Erythroblast (primary cell): ENCODE measurements around the gene RBM28.

Experiments used
- GATA1 ChIP-seq: IDR thresholded peaks from 2 replicates; pipeline ENCODE4 v1.6.1; 2011; ENCODE audit warnings: low read depth, mild to moderate bottlenecking, control low read depth, low read length, moderate library complexity
- POLR2A ChIP-seq: IDR thresholded peaks from 2 replicates; pipeline ENCODE4 v1.6.1; 2011; ENCODE audit warnings: mild to moderate bottlenecking, low read length

DNA sequence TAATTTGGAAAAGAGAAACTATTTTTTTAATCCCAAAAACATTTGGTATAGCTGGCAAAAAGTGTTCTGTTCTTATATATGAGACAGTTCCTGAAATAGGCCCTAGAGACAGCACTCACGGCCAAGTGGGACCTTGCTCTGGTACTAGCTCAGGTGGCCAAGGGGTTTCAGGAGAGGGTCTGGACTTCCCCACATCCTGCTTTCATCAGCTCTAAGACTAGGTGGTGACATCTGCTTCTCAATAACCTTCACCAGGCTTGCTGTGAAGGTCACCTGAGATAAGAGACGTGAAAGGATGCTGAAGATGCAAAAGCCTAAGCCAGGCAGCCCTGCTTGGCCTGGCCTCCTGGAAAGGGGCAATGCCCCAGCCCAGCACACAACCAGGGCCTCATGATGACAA, 40.6 kb downstream of the RBM28 start:
- TF ChIP-seq POLR2A: no peak
- TF ChIP-seq GATA1: no peak
